ENCODE data around the gene HS6ST2.

Gene HS6ST2

DNA sequence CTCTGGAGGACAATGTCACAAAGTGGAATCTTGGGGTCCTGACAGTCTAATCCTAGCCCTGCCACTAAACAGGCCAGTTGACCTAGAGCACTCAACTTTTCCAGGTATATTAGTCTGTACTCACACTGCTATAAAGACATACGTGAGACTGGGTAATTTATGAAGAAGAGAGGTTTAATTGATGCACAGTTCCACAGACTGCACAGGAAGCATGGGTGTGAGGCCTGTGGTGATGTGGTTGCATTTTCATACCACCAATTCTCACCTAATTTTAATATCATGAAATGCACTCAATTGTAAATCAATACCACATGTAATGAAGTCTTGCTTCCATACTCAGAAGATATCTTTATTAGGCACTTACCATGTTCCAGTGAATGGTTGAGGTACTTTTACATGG is 192.0 kb downstream of the HS6ST2 start:
- no peak for DNase-seq
- no peaks in the 10 kb centered on the region for H3K36me3 ChIP-seq
- TF ChIP-seq, protein P1, sequence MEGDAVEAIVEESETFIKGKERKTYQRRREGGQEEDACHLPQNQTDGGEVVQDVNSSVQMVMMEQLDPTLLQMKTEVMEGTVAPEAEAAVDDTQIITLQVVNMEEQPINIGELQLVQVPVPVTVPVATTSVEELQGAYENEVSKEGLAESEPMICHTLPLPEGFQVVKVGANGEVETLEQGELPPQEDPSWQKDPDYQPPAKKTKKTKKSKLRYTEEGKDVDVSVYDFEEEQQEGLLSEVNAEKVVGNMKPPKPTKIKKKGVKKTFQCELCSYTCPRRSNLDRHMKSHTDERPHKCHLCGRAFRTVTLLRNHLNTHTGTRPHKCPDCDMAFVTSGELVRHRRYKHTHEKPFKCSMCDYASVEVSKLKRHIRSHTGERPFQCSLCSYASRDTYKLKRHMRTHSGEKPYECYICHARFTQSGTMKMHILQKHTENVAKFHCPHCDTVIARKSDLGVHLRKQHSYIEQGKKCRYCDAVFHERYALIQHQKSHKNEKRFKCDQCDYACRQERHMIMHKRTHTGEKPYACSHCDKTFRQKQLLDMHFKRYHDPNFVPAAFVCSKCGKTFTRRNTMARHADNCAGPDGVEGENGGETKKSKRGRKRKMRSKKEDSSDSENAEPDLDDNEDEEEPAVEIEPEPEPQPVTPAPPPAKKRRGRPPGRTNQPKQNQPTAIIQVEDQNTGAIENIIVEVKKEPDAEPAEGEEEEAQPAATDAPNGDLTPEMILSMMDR (IDR thresholded peaks at IDR 0.05; ENCODE audit: low read depth, low read length): no peak
- no peak overlapping the region for H3K27ac ChIP-seq
- H3K9me3 ChIP-seq (ENCODE audit: severe bottlenecking): no peaks in the 10 kb centered on the region
- H3K27me3 ChIP-seq (ENCODE audit: insufficient read depth, low read depth, severe bottlenecking): peaks cover 51% of the 10 kb centered on the region
- no peak overlapping the region for H3K4me3 ChIP-seq (ENCODE audit: low read depth, low read length)

DNA sequence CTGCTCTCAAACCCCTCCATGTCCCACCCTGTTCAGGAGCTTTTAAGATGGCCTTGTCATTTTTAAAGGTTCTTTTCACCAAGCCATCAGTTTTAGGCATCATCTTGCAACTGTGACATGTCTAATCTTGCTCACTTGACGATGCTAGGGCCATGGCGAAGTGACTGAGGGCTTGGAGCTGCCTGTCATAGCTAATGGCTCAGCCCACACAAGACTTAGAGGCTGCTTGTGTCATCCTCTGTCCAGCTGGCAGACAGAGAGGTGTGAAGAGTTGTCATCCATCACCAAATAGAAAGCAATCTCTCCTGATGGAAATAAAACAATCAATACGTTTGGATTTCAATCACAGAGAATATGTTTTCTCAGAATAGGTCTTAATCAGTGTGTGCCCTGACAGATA is 194.9 kb downstream of the HS6ST2 start:
- Histone ChIP-seq H3K36me3 (no peaks in the 10 kb centered on the region), H3K4me3 (ENCODE audit: low read depth, low read length) (no peak overlapping the region), H3K27ac (no peak overlapping the region), H3K9me3 (ENCODE audit: severe bottlenecking) (no peaks in the 10 kb centered on the region), H3K27me3 (ENCODE audit: insufficient read depth, low read depth, severe bottlenecking) (peaks cover 49% of the 10 kb centered on the region)
- DNase-seq: no peak
- TF ChIP-seq, protein P1 (IDR thresholded peaks at IDR 0.05; ENCODE audit: low read depth, low read length): no peak

DNA sequence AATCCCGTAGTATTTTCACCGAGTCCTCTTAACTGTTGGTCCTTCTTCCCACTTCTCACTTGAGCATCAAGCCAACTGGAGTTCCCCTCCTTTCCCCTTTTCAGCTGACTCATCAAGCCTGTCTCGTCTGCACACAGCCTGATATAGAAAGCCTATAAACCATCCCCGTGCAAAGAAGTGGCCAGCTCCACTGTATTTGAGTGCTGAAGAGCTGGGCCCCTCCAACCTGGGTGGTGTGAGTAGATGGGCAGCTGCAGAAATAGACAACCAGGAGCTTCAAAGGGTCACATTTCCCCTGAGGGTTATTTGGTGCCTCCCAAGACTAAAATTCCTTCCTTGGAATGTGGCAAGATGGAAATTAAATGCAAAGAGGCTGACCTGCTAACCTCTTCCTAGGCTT is 199.7 kb downstream of the HS6ST2 start:
- Histone ChIP-seq H3K4me3 (ENCODE audit: low read depth, low read length) (no peak overlapping the region), H3K36me3 (no peaks in the 10 kb centered on the region), H3K27ac (no peak overlapping the region), H3K27me3 (ENCODE audit: insufficient read depth, low read depth, severe bottlenecking) (peaks cover 45% of the 10 kb centered on the region), H3K9me3 (ENCODE audit: severe bottlenecking) (no peaks in the 10 kb centered on the region)
- no peak for DNase-seq
- TF ChIP-seq, protein P1 (IDR thresholded peaks at IDR 0.05; ENCODE audit: low read depth, low read length): no peak

DNA sequence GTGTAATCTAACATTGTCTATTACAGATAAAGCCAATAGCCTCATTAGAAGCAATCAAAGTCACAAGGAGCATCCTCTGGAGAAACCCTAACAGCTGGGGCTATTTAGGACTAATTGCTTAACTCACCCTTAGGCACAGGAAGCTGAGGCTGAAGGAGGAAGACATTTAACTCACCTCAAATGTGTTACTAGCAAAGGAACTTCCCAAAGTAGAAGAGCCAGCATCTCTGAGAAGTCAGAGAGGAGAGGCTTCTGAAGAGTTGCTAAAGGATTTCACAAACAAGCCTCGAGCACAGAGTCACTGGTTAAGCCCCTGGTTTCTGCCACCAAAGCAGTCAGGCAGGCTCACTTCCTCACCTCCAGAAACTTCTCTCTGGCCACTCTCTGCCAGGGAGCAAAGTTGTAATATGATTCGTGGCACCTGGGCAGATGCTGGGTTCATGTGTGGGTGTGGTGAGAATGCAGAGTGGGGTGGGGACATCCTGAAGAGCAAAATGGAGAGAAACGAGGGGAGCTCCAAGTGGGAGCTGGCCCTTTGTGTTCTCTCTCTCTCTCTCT is 201.3 kb downstream of the HS6ST2 start:
- DNase-seq: no peak
- H3K4me3 ChIP-seq (ENCODE audit: low read depth, low read length): no peak overlapping the region
- no peaks in the 10 kb centered on the region for H3K36me3 ChIP-seq
- peaks cover 47% of the 10 kb centered on the region for H3K27me3 ChIP-seq (ENCODE audit: insufficient read depth, low read depth, severe bottlenecking)
- H3K9me3 ChIP-seq (ENCODE audit: severe bottlenecking): no peaks in the 10 kb centered on the region
- TF ChIP-seq, protein P1 (IDR thresholded peaks at IDR 0.05; ENCODE audit: low read depth, low read length): no peak
- H3K27ac ChIP-seq: no peak overlapping the region

DNA sequence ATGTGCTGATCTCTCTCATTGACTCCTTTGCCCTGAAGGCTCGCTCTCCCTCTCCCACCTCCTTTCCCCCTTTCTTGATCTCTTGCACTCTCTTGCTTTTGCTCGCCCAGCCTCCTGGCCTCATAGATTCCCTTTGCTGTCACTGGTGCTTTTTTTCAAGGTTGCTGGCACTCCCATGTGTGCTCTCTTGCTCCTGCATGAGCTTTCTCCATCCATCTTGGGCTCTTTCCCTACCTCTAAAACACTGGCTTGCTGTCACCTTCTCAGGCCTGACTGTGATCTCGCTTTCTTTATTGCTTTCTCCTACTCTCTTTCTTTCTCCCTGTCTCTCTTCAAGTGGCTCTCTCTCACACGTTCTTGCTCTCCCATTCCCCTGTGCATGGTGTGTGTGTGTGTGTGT is 202.0 kb downstream of the HS6ST2 start:
- no peaks in the 10 kb centered on the region for H3K9me3 ChIP-seq (ENCODE audit: severe bottlenecking)
- no peaks in the 10 kb centered on the region for H3K36me3 ChIP-seq
- peaks cover 54% of the 10 kb centered on the region for H3K27me3 ChIP-seq (ENCODE audit: insufficient read depth, low read depth, severe bottlenecking)
- no peak for DNase-seq
- no peak overlapping the region for H3K27ac ChIP-seq
- TF ChIP-seq, protein P1 (IDR thresholded peaks at IDR 0.05; ENCODE audit: low read depth, low read length): no peak
- H3K4me3 ChIP-seq (ENCODE audit: low read depth, low read length): no peak overlapping the region

DNA sequence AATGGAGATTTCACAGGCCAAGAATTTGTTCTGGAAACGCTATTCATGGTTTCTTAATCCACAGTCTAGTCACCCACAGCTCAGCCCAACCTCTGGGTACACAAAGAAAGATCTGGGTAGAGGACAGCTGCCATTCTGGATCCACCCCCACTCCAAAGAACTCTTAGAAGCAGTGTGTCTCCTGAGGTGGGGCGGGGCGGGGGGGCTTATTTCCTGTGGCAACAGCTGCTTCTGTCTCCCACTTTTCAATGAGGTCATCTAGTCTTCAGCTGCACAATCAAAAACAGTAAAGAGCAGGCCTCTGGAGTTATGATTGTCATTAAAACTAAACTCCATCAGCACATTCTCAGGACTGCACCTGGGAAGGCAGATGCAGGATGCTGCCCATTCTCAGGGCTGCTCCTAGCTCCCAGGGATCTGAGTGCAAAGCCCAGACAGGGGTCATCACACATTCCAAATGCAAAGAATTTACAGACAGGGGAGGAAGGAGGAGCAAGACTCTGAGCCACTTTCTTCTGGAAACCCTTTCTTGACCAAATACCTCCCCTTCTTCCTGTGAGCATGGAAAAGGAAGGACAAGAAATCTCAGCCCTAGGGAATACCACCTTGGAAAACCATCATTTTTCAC is 207.3 kb downstream of the HS6ST2 start:
- H3K4me3 ChIP-seq (ENCODE audit: low read depth, low read length): no peak overlapping the region
- TF ChIP-seq, protein P1 (IDR thresholded peaks at IDR 0.05; ENCODE audit: low read depth, low read length): no peak
- H3K36me3 ChIP-seq: no peaks in the 10 kb centered on the region
- no peak for DNase-seq
- no peaks in the 10 kb centered on the region for H3K9me3 ChIP-seq (ENCODE audit: severe bottlenecking)
- H3K27ac ChIP-seq: no peak overlapping the region
- H3K27me3 ChIP-seq (ENCODE audit: insufficient read depth, low read depth, severe bottlenecking): peaks cover 71% of the 10 kb centered on the region
